ENCODE measurements around the gene ERMARD. TPM values are rescaled to one million over a fixed set of nuclear protein-coding genes. Genes with fewer than 3 reads are reported as not detected.
A peak's percentile ranks its signal among the peaks of the same experiment; 100 is the strongest.

ERMARD gene
- total RNA-seq, 4 donors from 2014 or later, result 14.6 to 49.1 (median 20.4) TPM

- Histone ChIP-seq H3K4me1 (peaks cover 5% of the 10 kb centered on the region), H3K27ac (no peak overlapping the region), H3K27me3 (no peaks in the 10 kb centered on the region), H3K9me3 (no peaks in the 10 kb centered on the region), H3K4me3 (no peak overlapping the region), H3K36me3 (no peaks in the 10 kb centered on the region)
- WGBS, result 86% methylated on average over 6 of the region's 11 CpGs
- no peak for TF ChIP-seq CTCF (IDR thresholded peaks at IDR 0.05)
- TF ChIP-seq POLR2AphosphoS5 (IDR thresholded peaks at IDR 0.05), result no peak
- TF ChIP-seq EP300 (IDR thresholded peaks at IDR 0.05), result no peak
- no peak for TF ChIP-seq POLR2A (IDR thresholded peaks at IDR 0.05)
- DNase-seq (ENCODE audit: low spot score in 2 of 2), result peak in 1 of 2 donors; percentile 13
Measured at GRCh38 chr6:169813969-169814368, 62.5 kb downstream of the ERMARD start.

GRCh38 chr6:169816054-169816453, 64.6 kb downstream of the ERMARD start:
- Histone ChIP-seq H3K36me3 (no peaks in the 10 kb centered on the region), H3K4me1 (no peaks in the 10 kb centered on the region), H3K9me3 (no peaks in the 10 kb centered on the region), H3K27me3 (no peaks in the 10 kb centered on the region), H3K4me3 (no peak overlapping the region), H3K27ac (no peak overlapping the region)
- WGBS, result 97% methylated on average over 2 of the region's 2 CpGs
- DNase-seq (ENCODE audit: low spot score in 2 of 2), result no peak
- TF ChIP-seq EP300 (IDR thresholded peaks at IDR 0.05), result no peak

GRCh38 chr6:169816975-169817374, 65.6 kb downstream of the ERMARD start:
- no peaks in the 10 kb centered on the region for H3K4me1 ChIP-seq
- H3K36me3 ChIP-seq, result no peaks in the 10 kb centered on the region
- WGBS, result 96% methylated on average over 3 of the region's 3 CpGs
- no peak for TF ChIP-seq EP300 (IDR thresholded peaks at IDR 0.05)
- no peak for TF ChIP-seq CTCF (IDR thresholded peaks at IDR 0.05)
- TF ChIP-seq POLR2AphosphoS5 (IDR thresholded peaks at IDR 0.05), result no peak
- no peak for TF ChIP-seq POLR2A (IDR thresholded peaks at IDR 0.05)
- H3K9me3 ChIP-seq, result no peaks in the 10 kb centered on the region
- DNase-seq (ENCODE audit: low spot score in 2 of 2), result no peak
- H3K4me3 ChIP-seq, result no peak overlapping the region
- H3K27ac ChIP-seq, result no peak overlapping the region
- H3K27me3 ChIP-seq, result no peaks in the 10 kb centered on the region

GRCh38 chr6:169820358-169820757, 68.9 kb downstream of the ERMARD start:
- Histone ChIP-seq H3K4me3 (no peak overlapping the region), H3K27ac (no peak overlapping the region), H3K9me3 (no peaks in the 10 kb centered on the region), H3K27me3 (no peaks in the 10 kb centered on the region), H3K4me1 (no peaks in the 10 kb centered on the region), H3K36me3 (no peaks in the 10 kb centered on the region)
- 91% methylated on average over 2 of the region's 2 CpGs for WGBS
- no peak for TF ChIP-seq POLR2A (IDR thresholded peaks at IDR 0.05)
- DNase-seq (ENCODE audit: low spot score in 2 of 2), result no peak

GRCh38 chr6:169824021-169824420, 72.6 kb downstream of the ERMARD start:
- peak in 1 of 2 donors; percentile 29 for DNase-seq (ENCODE audit: low spot score in 2 of 2)
- Histone ChIP-seq H3K27me3 (no peaks in the 10 kb centered on the region), H3K9me3 (no peaks in the 10 kb centered on the region), H3K27ac (no peak overlapping the region), H3K36me3 (no peaks in the 10 kb centered on the region), H3K4me3 (no peak overlapping the region), H3K4me1 (no peaks in the 10 kb centered on the region)
- 80% methylated on average over 9 of the region's 9 CpGs for WGBS
- TF ChIP-seq CTCF (IDR thresholded peaks at IDR 0.05) (no peak), EP300 (IDR thresholded peaks at IDR 0.05) (no peak), POLR2AphosphoS5 (IDR thresholded peaks at IDR 0.05) (no peak), POLR2A (IDR thresholded peaks at IDR 0.05) (no peak)

- 93% methylated on average over 10 of the region's 15 CpGs for WGBS
- H3K36me3 ChIP-seq, result no peaks in the 10 kb centered on the region
- DNase-seq (ENCODE audit: low spot score in 2 of 2), result peak in 1 of 2 donors; percentile 67
- H3K9me3 ChIP-seq, result no peaks in the 10 kb centered on the region
- H3K27ac ChIP-seq, result no peak overlapping the region
- no peaks in the 10 kb centered on the region for H3K4me1 ChIP-seq
- TF ChIP-seq CTCF (IDR thresholded peaks at IDR 0.05) (no peak), EP300 (IDR thresholded peaks at IDR 0.05) (no peak), POLR2A (IDR thresholded peaks at IDR 0.05) (no peak), POLR2AphosphoS5 (IDR thresholded peaks at IDR 0.05) (no peak)
- no peaks in the 10 kb centered on the region for H3K27me3 ChIP-seq
- H3K4me3 ChIP-seq, result no peak overlapping the region
Measured at GRCh38 chr6:169824848-169825557, 73.6 kb downstream of the ERMARD start.
